GM10266 (cell line): ENCODE measurements around the gene TRAM2.

ENCODE experiments used
- DNase-seq: peaks from one replicate; pipeline ENCODE4 v3.0.0; 2012; ENCODE audit errors: extremely low spot score
- CTCF ChIP-seq: IDR thresholded peaks from 2 replicates; pipeline ENCODE4 v1.5.1; 2012; ENCODE audit warnings: mild to moderate bottlenecking, low read depth; ENCODE audit not compliant: control insufficient read depth, insufficient read depth; ENCODE audit errors: missing control alignments

The TRAM2 gene

GRCh38 chr6:52534966-52535390 lies 41.9 kb downstream of the TRAM2 start:
- no peak for DNase-seq
- TF ChIP-seq CTCF: no peak

GRCh38 chr6:52534363-52534762 lies 42.5 kb downstream of the TRAM2 start:
- no peak for DNase-seq

GRCh38 chr6:52533491-52533890 lies 43.4 kb downstream of the TRAM2 start:
- DNase-seq: no peak

More at GRCh38 chr6:52534363-52534762, 42.5 kb downstream of the TRAM2 start:
- no peak for TF ChIP-seq CTCF

GRCh38 chr6:52532457-52532856 lies 44.4 kb downstream of the TRAM2 start:
- no peak for DNase-seq
- no peak for TF ChIP-seq CTCF

More at GRCh38 chr6:52533491-52533890, 43.4 kb downstream of the TRAM2 start:
- TF ChIP-seq CTCF: no peak

GRCh38 chr6:52531834-52532233 lies 45.0 kb downstream of the TRAM2 start:
- TF ChIP-seq CTCF: no peak
- no peak for DNase-seq

GRCh38 chr6:52531396-52531795 lies 45.5 kb downstream of the TRAM2 start:
- TF ChIP-seq CTCF: no peak
- no peak for DNase-seq

GRCh38 chr6:52530351-52530750 lies 46.5 kb downstream of the TRAM2 start:
- DNase-seq: no peak
- TF ChIP-seq CTCF: no peak
